ENCODE measurements around the gene OR52A1. TPM values are rescaled to one million over a fixed set of nuclear protein-coding genes. Genes with fewer than 3 reads are reported as not detected.

Gene OR52A1
- total RNA-seq, 1 donor: not detected

DNA sequence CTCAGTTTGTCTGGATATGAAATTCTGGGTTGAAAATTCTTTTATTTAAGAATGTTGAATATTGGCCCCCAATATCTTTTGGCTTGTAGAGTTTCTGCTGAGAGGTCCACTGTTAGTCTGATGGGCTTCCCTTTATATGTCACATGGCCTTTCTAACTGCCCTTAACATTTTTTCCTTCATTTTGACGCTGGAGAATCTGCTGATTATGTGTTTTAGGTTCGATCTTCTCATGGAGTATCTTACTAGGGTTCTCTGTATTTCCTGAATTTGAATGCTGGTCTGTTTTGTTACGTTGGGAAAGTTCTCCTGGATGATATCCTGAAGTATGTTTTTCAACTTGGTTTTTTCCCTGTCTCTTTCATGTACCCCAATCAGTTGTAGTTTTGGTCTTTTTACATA lies 39.2 kb downstream of the OR52A1 start:
- DNase-seq (ENCODE audit: low read depth): no peak
- no peak overlapping the region for H3K4me3 ChIP-seq (ENCODE audit: low read depth, low read length)
- TF ChIP-seq, protein P1, sequence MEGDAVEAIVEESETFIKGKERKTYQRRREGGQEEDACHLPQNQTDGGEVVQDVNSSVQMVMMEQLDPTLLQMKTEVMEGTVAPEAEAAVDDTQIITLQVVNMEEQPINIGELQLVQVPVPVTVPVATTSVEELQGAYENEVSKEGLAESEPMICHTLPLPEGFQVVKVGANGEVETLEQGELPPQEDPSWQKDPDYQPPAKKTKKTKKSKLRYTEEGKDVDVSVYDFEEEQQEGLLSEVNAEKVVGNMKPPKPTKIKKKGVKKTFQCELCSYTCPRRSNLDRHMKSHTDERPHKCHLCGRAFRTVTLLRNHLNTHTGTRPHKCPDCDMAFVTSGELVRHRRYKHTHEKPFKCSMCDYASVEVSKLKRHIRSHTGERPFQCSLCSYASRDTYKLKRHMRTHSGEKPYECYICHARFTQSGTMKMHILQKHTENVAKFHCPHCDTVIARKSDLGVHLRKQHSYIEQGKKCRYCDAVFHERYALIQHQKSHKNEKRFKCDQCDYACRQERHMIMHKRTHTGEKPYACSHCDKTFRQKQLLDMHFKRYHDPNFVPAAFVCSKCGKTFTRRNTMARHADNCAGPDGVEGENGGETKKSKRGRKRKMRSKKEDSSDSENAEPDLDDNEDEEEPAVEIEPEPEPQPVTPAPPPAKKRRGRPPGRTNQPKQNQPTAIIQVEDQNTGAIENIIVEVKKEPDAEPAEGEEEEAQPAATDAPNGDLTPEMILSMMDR (IDR thresholded peaks at IDR 0.05; ENCODE audit: insufficient read depth, low read length): no peak

GRCh38 chr11:5107285-5107684 lies 47.3 kb downstream of the OR52A1 start:
- DNase-seq (ENCODE audit: low read depth): no peak
- no peak overlapping the region for H3K4me3 ChIP-seq (ENCODE audit: low read depth, low read length)
- TF ChIP-seq, protein P1 (IDR thresholded peaks at IDR 0.05; ENCODE audit: insufficient read depth, low read length): no peak

DNA sequence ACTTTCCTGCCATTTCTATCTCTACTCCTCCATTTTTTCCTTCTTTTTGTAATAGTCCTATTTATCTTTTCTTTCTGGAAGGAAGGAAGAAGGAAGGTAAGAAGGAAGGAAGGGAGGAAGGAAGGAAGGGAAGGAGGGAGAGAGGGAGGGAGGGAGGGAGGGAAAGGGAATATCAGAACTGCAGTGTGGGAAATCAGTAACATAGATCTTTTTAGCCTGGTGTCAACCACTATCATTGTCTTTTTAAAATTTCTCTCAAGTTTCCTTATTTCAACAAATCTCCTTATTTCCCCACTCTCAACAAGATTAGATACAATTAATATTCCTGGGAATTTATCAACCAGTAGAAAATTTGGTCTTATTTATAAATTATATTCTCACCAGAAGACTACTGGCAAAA lies 51.5 kb downstream of the OR52A1 start:
- no peak for DNase-seq (ENCODE audit: low read depth)
- TF ChIP-seq, protein P1 (IDR thresholded peaks at IDR 0.05; ENCODE audit: insufficient read depth, low read length): no peak

DNA sequence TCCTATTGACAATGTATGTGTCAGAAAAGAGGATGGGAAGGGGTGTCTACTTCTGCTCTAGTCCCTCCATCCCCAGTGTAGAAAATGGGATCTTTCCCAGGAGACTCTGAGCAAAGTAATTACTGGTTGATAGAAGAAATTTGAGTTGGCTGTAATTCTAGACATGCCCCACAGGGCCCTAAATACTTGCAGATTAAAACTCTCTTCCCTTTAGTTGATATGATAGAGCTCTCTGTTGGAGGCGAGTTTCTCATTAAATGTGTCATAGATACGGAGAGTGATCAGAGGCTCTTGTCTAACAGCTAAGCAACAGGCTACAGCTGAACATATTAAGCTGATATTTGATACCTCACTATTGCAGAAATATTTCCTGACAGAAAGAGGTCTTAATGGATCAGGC lies 52.3 kb downstream of the OR52A1 start:
- no peak for DNase-seq (ENCODE audit: low read depth)
- TF ChIP-seq, protein P1 (IDR thresholded peaks at IDR 0.05; ENCODE audit: insufficient read depth, low read length): no peak

More for the DNA sequence above, 51.5 kb downstream of the OR52A1 start:
- no peak overlapping the region for H3K4me3 ChIP-seq (ENCODE audit: low read depth, low read length)

DNA sequence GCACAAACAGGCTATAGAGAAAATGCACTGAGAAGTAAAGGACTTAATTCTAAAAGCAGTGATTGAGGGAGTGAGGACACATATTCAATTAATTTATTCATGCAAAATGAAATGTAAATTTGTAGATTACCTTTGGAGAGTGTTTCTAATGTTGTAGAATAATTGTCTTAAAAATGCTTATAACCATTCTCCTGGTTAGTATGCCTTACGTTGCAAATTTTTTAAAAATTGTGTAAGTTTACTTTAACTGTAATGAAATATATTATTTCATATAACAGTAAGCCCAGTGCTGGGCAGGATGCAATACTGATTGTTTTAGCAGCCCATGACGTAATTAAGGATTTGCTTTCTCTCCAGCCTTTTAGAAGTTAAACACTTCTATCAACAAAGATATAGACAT lies 58.5 kb downstream of the OR52A1 start:
- H3K4me3 ChIP-seq (ENCODE audit: low read depth, low read length): no peak overlapping the region
- DNase-seq (ENCODE audit: low read depth): no peak
- TF ChIP-seq, protein P1 (IDR thresholded peaks at IDR 0.05; ENCODE audit: insufficient read depth, low read length): no peak

More for the DNA sequence above, 52.3 kb downstream of the OR52A1 start:
- no peak overlapping the region for H3K4me3 ChIP-seq (ENCODE audit: low read depth, low read length)

Other genes starting within 250 kb of the OR52A1 start
- not detected in 2 replicates for gene OR51G2, start 235.4 kb downstream of the OR52A1 start, total RNA-seq (ENCODE audit: low replicate concordance)
- not detected in 2 replicates for gene OR51G1, start 230.4 kb downstream of the OR52A1 start, total RNA-seq (ENCODE audit: low replicate concordance)
- gene OR51A4, start 207.2 kb downstream of the OR52A1 start, total RNA-seq (ENCODE audit: low replicate concordance): not detected in 2 replicates
- not detected in 2 replicates for gene OR51A2, start 199.0 kb downstream of the OR52A1 start, total RNA-seq (ENCODE audit: low replicate concordance)
- gene OR51L1, start 159.9 kb downstream of the OR52A1 start, total RNA-seq (ENCODE audit: low replicate concordance): 0.33 TPM in 1 of 2 replicates, not detected in the other
- not detected in 2 replicates for gene OR52J3, start 108.2 kb downstream of the OR52A1 start, total RNA-seq (ENCODE audit: low replicate concordance)
- gene OR52E2, start 95.1 kb downstream of the OR52A1 start, total RNA-seq (ENCODE audit: low replicate concordance): not detected in 2 replicates
- not detected in 2 replicates for gene OR52E1, start 85.2 kb downstream of the OR52A1 start, total RNA-seq (ENCODE audit: low replicate concordance)
- gene OR52A5, start 16.4 kb downstream of the OR52A1 start, total RNA-seq (ENCODE audit: low replicate concordance): not detected in 2 replicates
- not detected in 2 replicates for gene OR51V1, start 45.9 kb upstream of the OR52A1 start, total RNA-seq (ENCODE audit: low replicate concordance)
- gene HBB, start 72.3 kb upstream of the OR52A1 start, total RNA-seq (ENCODE audit: low replicate concordance): not detected in 2 replicates
- gene HBD, start 79.7 kb upstream of the OR52A1 start, total RNA-seq (ENCODE audit: low replicate concordance): 4.8 TPM in 1 of 2 replicates, not detected in the other
- gene HBG1, start 95.1 kb upstream of the OR52A1 start, total RNA-seq (ENCODE audit: low replicate concordance): not detected in 2 replicates
- gene HBG2, start 100.0 kb upstream of the OR52A1 start, total RNA-seq (ENCODE audit: low replicate concordance): not detected in 2 replicates
- gene HBE1, start 115.2 kb upstream of the OR52A1 start, total RNA-seq (ENCODE audit: low replicate concordance): not detected in 2 replicates
- 0.18 TPM in 1 of 2 replicates, not detected in the other for gene OR51B4, start 147.2 kb upstream of the OR52A1 start, total RNA-seq (ENCODE audit: low replicate concordance)
- gene OR51B2, start 169.5 kb upstream of the OR52A1 start, total RNA-seq (ENCODE audit: low replicate concordance): not detected in 2 replicates
- gene OR51B5, start 188.8 kb upstream of the OR52A1 start, total RNA-seq (ENCODE audit: low replicate concordance): not detected in 2 replicates
- not detected in 2 replicates for gene OR51B6, start 196.8 kb upstream of the OR52A1 start, total RNA-seq (ENCODE audit: low replicate concordance)
- under 0.01 TPM in 1 of 2 replicates, not detected in the other for gene OR51M1, start 229.1 kb upstream of the OR52A1 start, total RNA-seq (ENCODE audit: low replicate concordance)